Activated effector memory CD4-positive, alpha-beta T cell treated with anti-CD3 and anti-CD28 coated beads, Interleukin-2, amount 50 U/mL, for 16 hours (primary cell): ENCODE measurements around the gene WNT8A.
"Not testable (repeated sequence)": the region's sequence is repeated elsewhere in the genome, so short reads cannot be mapped to it uniquely, and the experiment has no call there.

Experiments used
- DNase-seq: peaks from one replicate; pipeline ENCODE4 v3.0.0-alpha.2; 2020

Gene WNT8A

GRCh38 chr5:138083702-138084101 is at the start of gene WNT8A:
Gene WNT8A, plus strand, starts transcription at chr5:138084033. Its CDS starts 95 bp downstream, at chr5:138084128.
- DNase-seq: no peak

- DNase-seq: peak; percentile 84
These were observed 48.0 kb upstream of the WNT8A start for GRCh38 chr5:138035605-138036537.

- DNase-seq: no peak
These were observed 46.6 kb upstream of the WNT8A start for GRCh38 chr5:138037271-138037670.

- DNase-seq: no peak
These were observed 45.8 kb upstream of the WNT8A start for GRCh38 chr5:138037907-138038633.

GRCh38 chr5:138038826-138039225 is 45.0 kb upstream of the WNT8A start:
- no peak for DNase-seq

GRCh38 chr5:138045283-138045682 is 38.5 kb upstream of the WNT8A start:
- DNase-seq: not testable (repeated sequence)

GRCh38 chr5:138051441-138052296 is 32.2 kb upstream of the WNT8A start:
- no peak for DNase-seq

GRCh38 chr5:138052718-138053117 is 31.1 kb upstream of the WNT8A start:
- not testable (repeated sequence) for DNase-seq

GRCh38 chr5:138053554-138053953 is 30.3 kb upstream of the WNT8A start:
- DNase-seq: no peak

GRCh38 chr5:138054206-138054605 is 29.6 kb upstream of the WNT8A start:
- no peak for DNase-seq

GRCh38 chr5:138054847-138055558 is 28.8 kb upstream of the WNT8A start:
- no peak for DNase-seq

GRCh38 chr5:138064526-138064925 is 19.3 kb upstream of the WNT8A start:
- DNase-seq: no peak

- no peak for DNase-seq
These were observed 18.7 kb upstream of the WNT8A start for GRCh38 chr5:138065102-138065501.

GRCh38 chr5:138067945-138068344 is 15.9 kb upstream of the WNT8A start:
- DNase-seq: no peak

- DNase-seq: peak; percentile 89
These were observed 14.9 kb upstream of the WNT8A start for GRCh38 chr5:138068742-138069600.

GRCh38 chr5:138070026-138070425 is 13.8 kb upstream of the WNT8A start:
- peak; percentile 36 for DNase-seq

GRCh38 chr5:138077064-138077696 is 6.7 kb upstream of the WNT8A start:
- peak; percentile 78 for DNase-seq

- DNase-seq: no peak
These were observed 5.7 kb upstream of the WNT8A start for GRCh38 chr5:138078006-138078643.

GRCh38 chr5:138082033-138082432 is 1.8 kb upstream of the WNT8A start:
- DNase-seq: peak; percentile 37

GRCh38 chr5:138091685-138092084 is 7.9 kb downstream of the WNT8A start:
- no peak for DNase-seq
